GM19099 (cell line): ENCODE measurements around the gene LMOD1.

Source experiments
- POLR2A ChIP-seq: IDR thresholded peaks from 3 replicates; pipeline ENCODE4 v1.6.1; 2011; ENCODE audit warnings: low read depth; ENCODE audit not compliant: insufficient read length; ENCODE audit errors: extremely low read depth

Gene LMOD1

DNA sequence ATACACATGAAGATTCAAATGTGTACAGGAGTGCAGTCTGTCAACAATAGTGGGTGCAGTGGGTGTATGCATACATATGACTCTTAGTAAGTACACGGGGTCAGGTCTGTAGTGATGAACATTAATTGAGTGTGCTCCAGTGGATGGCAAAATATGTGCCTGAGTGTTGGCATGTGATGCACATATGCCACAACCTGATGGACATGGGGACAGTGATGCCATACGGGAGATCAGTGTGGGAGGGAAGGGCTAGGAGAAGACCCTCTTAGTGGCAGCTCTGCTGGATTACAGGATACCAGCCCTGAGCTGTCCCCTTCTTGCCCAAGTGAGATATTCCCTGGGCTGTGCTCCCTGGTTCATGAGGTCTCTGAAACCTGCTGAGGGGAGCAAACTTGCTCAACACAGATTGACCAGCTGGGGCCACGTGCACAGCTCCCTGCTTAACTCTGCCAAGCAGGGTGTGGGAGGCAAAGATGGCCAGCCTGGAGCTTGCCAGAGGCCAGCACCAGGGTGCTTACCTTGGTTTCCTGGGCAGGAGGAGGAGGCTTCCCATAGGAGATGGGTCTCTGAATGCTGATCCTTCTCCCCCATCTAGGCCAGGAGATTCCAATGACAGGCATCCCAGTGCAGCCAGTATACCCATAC is 55.4 kb downstream of the LMOD1 start:
- TF ChIP-seq POLR2A = no peak

DNA sequence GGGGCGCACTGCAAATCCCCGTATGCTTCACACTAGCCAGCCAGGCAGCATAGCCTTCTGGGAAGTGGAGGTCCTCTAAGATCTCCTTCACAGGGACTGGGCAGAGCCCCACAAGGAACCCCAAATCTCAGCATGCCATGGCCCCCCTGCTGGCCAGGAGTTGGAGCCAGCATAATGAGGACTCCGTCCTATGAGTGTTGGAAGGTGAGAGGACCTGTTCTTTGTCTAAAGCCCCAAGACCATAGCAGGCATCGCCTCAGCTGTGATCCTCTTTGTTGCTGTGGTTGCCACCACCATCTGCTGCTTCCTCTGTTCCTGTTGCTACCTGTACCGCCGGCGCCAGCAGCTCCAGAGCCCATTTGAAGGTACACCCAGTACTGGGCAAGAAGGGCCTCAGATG is 56.1 kb downstream of the LMOD1 start:
- TF ChIP-seq POLR2A = no peak

DNA sequence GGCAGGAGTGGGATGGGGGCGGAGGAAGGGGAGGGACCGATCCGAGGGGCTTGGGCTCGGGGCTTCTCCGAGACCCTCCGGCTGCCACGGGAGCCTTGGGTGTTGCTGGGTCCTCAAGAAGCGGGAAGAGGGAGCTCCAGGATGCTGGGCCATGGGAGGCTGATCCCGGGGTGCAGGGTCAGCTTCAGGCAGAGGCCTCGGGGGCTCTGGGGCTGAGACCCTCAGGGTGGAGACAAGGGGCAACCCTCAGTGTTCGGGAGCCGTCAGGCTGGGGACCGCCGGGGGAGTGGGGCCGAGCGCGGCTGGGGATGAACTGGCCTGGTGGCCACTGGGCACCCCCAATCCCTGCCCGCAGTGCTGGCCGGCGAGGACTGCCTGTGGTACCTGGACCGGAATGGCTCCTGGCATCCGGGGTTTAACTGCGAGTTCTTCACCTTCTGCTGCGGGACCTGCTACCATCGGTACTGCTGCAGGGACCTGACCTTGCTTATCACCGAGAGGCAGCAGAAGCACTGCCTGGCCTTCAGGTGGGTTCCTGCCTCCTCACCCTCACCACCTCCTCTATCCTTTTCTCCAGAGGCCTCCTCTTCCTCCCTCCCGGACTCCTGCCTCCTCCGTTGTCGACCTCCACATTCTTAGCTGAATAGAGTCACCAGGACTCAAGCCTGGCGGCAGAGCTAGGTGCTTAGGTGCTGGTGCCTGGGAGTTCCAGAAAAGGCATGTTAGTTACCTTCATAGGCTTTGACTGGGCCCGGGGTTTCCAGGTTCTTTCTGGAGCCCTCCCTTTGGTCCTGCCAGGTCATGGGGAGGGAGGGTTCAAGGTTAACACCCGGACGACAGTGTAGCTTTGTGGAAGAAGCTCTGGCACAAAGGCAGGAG is 57.0 kb downstream of the LMOD1 start:
- no peak for TF ChIP-seq POLR2A

DNA sequence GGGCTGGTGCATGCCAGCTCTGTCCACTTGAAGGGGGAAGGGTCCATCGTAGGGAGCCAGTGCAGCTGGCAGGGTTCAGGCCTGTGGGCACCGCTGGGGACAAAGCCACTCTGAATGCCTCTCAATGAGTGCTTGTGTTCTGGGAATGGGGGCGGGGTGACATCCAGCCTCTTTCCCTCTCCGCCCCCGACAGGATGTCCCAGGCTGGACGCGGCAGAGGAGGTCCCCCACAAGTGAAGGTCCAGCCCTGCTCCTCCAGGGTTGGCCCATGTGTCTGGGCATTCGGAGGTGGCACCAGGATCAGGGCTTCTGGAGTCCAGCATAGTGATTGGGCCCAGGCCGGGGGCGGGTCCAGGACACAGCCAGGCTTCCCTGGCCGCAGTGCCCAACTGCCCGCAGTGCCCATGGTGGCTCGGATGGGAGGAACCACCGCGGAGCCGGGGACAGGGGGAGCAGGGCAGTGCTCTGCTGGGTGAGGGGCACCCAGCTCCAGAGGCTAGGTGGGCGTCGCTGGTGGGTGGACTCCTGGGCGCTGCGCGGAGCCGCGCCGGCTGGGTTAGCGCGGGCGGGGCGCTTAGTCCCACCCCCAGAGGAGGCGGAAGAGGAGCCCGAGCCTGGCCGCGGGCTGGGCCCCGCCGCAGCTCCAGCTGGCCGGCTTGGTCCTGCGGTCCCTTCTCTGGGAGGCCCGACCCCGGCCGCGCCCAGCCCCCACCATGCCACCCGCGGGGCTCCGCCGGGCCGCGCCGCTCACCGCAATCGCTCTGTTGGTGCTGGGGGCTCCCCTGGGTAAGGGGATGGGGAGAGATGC is 57.9 kb downstream of the LMOD1 start, which contains the start of gene SHISA4:
SHISA4 (plus strand) TSS at position 617 of the 808 bp plus-strand sequence; CDS start at position 714, 97 bp downstream.
- TF ChIP-seq POLR2A = no peak

DNA sequence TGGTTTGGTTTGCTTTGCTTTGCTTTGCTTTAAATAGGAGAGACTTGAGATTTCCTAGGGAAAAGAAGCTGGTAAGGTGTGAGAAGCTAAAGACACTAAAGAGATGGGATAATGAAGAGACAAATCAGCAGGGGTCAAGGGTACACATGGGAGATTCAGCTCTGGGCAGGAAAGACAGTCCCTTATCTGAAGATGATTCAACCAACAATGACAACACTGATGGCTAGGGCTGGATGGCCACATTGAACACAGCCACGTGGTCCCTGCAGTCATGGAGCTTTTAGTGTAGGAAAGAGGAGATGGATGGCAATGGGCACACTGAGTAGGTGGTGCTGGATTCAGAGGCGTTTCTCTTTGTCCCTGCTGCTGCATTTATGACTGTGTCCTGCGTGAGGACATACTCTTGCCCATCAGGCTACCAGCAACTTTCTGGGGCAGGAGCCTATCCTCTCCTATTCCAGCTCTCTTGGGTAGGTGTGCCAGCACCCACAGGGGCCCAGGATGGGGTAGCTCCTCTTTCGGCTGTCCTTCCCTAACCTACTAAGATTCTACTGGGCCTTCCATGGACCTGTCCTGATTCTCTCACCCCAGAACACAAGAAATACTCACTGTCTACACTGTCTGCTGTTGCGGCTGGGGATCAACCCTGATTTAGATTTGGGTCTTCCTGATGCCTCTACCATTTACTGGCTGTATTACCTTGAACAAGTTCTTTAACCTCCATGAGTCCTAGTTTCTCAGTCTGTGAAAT is 59.1 kb downstream of the LMOD1 start:
- no peak for TF ChIP-seq POLR2A

DNA sequence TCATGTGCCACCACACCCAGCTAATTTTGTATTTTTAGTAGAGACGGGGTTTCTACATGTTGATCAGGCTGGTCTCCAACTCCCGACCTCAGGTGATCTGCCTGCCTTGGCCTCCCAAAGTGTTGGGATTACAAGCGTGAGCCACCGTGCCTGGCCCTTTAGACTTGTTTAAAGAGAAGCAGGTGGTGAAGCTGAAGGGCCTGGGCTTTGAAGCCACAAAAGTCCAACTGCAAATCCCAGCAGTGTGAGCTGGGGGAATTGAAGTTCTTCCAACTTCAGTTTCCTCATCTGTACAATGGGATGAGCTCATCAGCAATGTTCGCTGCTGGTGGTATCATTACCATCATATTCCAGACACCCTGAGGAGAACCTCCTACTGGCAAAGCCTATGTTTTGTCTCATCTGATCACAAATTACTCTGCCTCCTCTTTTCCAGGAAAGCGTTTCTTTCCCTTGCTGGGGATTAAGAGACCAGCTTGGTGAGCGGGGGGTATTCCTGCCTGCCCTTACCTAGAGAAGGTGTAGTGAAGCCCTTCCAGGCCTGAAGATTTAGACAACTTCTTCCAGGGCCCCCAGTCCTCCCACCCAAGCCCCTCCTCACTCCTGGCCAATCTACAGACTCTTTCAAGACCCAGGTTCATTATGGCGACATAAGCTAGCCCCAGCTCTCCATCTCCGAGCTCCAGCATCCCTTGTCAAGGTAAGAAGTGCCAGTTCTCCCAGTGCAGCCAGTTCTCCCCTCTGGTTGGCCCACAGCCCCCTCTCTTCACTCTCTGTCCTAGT is 60.1 kb downstream of the LMOD1 start:
- no peak for TF ChIP-seq POLR2A

DNA sequence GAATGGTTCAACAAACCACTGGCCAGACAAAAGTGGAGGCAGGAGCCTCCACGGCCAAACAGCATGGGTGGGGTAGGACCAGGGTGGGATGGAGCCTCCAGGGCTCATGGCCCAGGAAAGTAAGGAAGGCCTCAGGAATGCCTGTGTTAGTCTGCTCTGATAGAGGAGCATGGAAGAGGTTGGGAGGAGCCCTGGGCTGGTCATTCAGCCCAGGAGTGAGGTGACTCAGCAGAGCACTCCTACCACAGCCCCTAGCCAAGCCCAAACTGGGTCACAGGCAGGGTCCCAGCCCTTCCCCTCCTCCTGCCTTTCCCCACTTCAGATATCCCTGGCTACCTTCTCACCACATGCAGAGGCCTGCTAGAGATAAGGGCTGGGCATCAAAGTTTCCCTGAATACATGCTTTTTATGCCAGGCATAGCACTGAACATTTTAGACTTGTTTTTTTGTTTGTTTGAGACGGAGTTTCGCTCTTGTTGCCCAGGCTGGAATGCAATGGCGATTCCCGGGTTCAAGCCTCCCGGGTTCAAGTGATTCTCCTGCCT is 60.7 kb downstream of the LMOD1 start:
- TF ChIP-seq POLR2A = no peak

DNA sequence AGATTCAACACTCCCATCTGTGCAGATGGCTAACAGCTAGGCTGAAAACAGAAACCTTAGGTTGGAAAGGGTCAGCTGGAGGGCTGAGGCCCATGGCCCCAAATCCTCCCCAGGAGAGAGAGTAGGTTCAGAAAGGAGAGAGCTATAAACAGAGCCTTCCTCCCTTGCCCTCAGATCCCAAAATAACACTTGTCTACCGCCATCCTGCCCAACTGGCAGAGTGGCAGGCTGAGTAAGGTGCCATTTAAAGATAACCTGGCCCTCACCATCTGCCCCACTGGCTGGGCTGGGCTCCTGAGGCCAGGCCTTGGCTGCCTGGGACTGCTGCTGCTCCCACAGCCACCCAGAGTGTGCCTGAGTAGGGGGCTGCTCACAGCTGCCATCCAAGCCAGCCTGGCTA is 61.9 kb downstream of the LMOD1 start:
- no peak for TF ChIP-seq POLR2A

DNA sequence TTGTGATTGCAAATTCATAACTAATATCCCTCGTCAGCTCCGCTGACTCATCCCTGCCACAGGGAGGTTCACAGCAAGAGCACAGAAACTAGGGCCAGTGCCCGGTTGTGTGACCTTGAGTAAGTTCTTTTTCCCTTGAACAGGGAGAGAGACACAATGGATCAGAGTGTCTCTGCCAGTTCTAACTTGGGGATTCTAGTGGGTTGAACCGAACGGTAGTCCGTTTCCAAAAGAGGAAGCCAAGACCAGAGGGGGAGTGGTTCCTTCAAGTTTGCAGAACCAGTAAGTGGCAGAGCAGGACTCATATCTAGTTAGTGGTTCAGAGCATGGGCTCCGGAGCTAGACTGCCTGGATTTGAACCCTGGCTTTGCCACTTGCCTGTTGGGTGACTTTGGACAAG is 62.6 kb downstream of the LMOD1 start:
- TF ChIP-seq POLR2A = no peak

DNA sequence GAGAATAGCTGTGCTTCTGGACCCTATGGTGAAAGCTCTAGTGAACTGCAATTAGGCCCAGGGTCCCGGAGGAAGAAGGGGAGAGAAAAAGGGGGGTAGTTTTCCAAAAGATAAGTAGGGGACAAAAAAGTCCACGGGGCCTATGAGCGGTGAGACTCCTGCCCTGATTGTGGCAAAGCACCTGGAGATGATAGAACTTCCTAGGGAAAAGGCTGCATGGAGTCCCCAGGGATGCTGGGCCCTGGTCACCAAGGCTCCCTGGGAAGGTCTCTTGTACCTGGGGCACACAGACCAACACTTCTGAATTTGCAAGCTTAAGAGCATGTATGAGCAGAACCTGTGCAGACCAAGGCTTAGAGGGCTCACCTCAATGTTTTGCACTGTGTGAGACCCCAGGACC is 63.1 kb downstream of the LMOD1 start:
- no peak for TF ChIP-seq POLR2A

DNA sequence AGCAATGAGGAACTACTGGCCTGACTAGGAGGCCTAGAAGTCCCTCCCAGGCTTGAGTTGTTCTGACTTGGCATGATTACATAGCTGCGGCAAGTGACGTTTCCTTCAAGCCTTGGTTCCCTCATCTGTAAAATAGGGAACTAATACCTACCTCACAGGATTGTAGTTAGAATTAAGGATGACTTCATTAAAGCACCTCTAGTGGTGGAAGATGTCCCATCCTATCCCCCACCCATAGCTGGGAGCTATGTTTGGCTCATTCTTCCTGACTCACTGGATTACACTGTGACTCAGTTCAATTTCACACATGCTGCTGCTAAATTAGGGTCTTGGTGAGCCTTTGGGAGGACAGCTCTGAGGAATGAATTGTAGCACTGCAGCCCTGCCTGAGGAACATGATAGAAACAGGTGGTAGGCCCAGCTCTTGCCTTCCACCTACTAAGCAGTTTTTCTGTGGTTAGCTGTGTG is 63.6 kb downstream of the LMOD1 start:
- TF ChIP-seq POLR2A = no peak

DNA sequence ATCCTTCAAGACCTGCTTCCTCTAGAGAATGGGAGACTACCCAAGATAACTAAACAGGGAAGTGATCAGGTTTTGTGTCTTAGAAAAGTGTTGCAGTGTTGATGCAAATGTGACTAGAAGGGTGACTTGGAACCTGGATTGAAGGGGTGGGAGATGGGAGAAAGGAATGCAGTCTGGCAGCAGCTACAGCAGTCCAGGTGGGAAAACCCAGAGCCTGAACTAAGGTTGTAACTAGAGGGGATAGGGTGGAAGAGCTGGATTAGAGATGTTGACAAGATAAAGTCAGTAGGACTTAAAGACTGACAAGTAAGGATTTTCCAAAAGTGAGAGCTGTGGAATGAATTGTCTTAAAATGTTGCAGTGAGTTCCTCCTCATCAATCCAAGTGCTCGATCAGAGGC is 64.7 kb downstream of the LMOD1 start:
- no peak for TF ChIP-seq POLR2A

DNA sequence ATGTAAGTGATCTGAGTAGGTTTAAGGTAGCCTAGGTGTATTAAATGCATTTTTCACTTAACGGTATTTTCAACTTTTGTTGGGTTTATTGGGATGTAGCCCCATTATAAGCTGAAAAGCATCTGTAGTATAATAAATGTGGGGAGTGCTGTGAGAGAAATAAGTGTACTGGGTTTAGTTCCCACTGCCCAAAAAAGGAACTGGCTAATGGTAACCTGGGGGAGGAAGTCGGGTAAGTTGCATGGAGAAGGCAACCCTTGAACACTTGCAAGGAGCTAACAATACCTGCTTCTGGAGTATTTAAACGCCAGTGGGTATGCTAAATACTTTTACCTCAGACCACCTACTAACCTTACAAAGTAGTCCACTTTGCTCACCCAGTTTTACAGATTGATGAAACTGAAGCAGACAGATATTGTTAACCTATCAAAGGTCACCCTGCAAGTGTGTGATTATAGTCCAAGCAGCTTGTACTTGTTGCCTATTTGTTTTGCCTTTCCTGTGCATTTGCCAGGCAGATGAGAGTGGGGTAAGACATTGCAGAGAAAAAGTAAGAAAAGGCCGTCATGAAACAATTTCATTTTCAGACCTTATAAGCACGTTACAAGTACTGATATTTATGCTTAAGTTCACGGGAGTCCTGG is 65.3 kb downstream of the LMOD1 start:
- TF ChIP-seq POLR2A = no peak
